H1 (cell line): ENCODE results near the gene PDE8B. TPM values are rescaled to one million over a fixed set of nuclear protein-coding genes. Genes with fewer than 3 reads are reported as not detected.

ENCODE experiments used
- BRCA1 ChIP-seq: IDR thresholded peaks from 2 replicates; pipeline ENCODE4 v1.6.1; 2012; ENCODE audit warnings: low read depth, low read length, improper control_type of control experiment
- CBX8 ChIP-seq: fragments of 300-800, 300-1000 bp; sonication (generic); IDR thresholded peaks from 2 replicates; pipeline ENCODE4 v1.7.1; 2016; ENCODE audit warnings: low read depth, low read length, borderline replicate concordance
- NANOG ChIP-seq: IDR thresholded peaks from 2 replicates; pipeline ENCODE4 v1.6.1; 2011; ENCODE audit warnings: low read length, low read depth, mild to moderate bottlenecking, inconsistent platforms; ENCODE audit not compliant: insufficient read depth, poor library complexity, severe bottlenecking
- POLR2AphosphoS5 ChIP-seq: IDR thresholded peaks from 2 replicates; pipeline ENCODE4 v1.6.1; 2011; ENCODE audit warnings: low read depth, low read length
- TAF7 ChIP-seq: optimal IDR thresholded peaks from 2 replicates; pipeline ENCODE3; 2011; ENCODE audit warnings: low read depth, mild to moderate bottlenecking, inconsistent platforms, low read length, moderate library complexity, borderline replicate concordance
- polyA plus RNA-seq, 7 experiments: library from polyadenylated mRNA; depleted of rRNA in 3 of 7; stranded (reverse) in 5 of 7; unstranded in 2 of 7; fragments of >200 nt in 5 of 7; fragments of 200-250 nt in 2 of 7; gene quantifications; 1 replicate in 5 of 7; 2 replicates in 1 of 7; 4 replicates in 1 of 7; pipeline versions ENCODE4 v1.2.1 to v1.2.3, GENCODE V29; 2011 to 2013; ENCODE audit warnings: missing spikeins in 2 of 7, mixed read lengths in 2 of 7
- total RNA-seq: library from RNA; stranded (reverse); fragmentation: NEBNext Ultra II Directional; extraction: Animal tissue kit (Norgen Biotek cat#: 25700); gene quantifications from 2 replicates; pipeline ENCODE4 v1.2.1, GENCODE V29; 2021
- TF ChIP-seq, protein P1 (sequence below): IDR thresholded peaks from 2 replicates; pipeline ENCODE4 v1.6.1; 2012; ENCODE audit warnings: low read length, inconsistent platforms

Gene PDE8B
- total and polyA plus RNA-seq, 2 of the 8 experiments (the other 6 are each of a cell fraction or from before 2014, with no cell fraction given), result 0.32 to 1.1 TPM

GRCh38 chr5:77413049-77413448, 202.6 kb downstream of the PDE8B start (continued):
- TF ChIP-seq, protein P1, sequence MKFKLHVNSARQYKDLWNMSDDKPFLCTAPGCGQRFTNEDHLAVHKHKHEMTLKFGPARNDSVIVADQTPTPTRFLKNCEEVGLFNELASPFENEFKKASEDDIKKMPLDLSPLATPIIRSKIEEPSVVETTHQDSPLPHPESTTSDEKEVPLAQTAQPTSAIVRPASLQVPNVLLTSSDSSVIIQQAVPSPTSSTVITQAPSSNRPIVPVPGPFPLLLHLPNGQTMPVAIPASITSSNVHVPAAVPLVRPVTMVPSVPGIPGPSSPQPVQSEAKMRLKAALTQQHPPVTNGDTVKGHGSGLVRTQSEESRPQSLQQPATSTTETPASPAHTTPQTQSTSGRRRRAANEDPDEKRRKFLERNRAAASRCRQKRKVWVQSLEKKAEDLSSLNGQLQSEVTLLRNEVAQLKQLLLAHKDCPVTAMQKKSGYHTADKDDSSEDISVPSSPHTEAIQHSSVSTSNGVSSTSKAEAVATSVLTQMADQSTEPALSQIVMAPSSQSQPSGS, result no peak
- TF ChIP-seq NANOG (no peak), TAF7 (no peak), CBX8 (no peak), BRCA1 (no peak), POLR2AphosphoS5 (no peak)
- TF ChIP-seq, all 59 proteins: peak for 0
